GM12878 (cell line): ENCODE results near the gene KEL.

Experiments
- ATF3 ChIP-seq: IDR thresholded peaks from 2 replicates; pipeline ENCODE4 v1.6.1; 2011; ENCODE audit warnings: low read depth, mild to moderate bottlenecking, low read length, moderate library complexity, borderline replicate concordance; ENCODE audit errors: extremely low read depth
- CHD4 ChIP-seq: fragments of 200-600 bp; sonication (generic); IDR thresholded peaks from 2 replicates; pipeline ENCODE4 v1.6.1; 2016; ENCODE audit warnings: mild to moderate bottlenecking
- CTCF ChIP-seq, 3 experiments: IDR thresholded peaks in 2 of 3; conservative IDR thresholded peaks in 1 of 3; 2 replicates each; pipeline ENCODE4 v1.5.1; 2011; ENCODE audit warnings: low read depth in 3 of 3, low read length in 3 of 3, mild to moderate bottlenecking in 3 of 3, control low read depth in 2 of 3, moderate library complexity in 2 of 3, inconsistent platforms in 1 of 3, mixed read lengths in 1 of 3; ENCODE audit not compliant: control insufficient read depth in 2 of 3, insufficient read depth in 1 of 3; ENCODE audit errors: extremely low read depth in 1 of 3
- GABPA ChIP-seq: IDR thresholded peaks from 2 replicates; pipeline ENCODE4 v1.6.1; 2014; ENCODE audit warnings: antibody characterized with exemption, low read depth, mild to moderate bottlenecking, inconsistent platforms
- KDM1A ChIP-seq: fragments of 200-600 bp; sonication (generic); IDR thresholded peaks from 2 replicates; pipeline ENCODE4 v1.6.1; 2016; ENCODE audit warnings: borderline replicate concordance
- PML ChIP-seq: IDR thresholded peaks from 2 replicates; pipeline ENCODE4 v1.6.1; 2012; ENCODE audit warnings: low read length, inconsistent platforms
- RAD21 ChIP-seq: IDR thresholded peaks from 2 replicates; pipeline ENCODE4 v1.6.1; 2011; ENCODE audit warnings: mild to moderate bottlenecking, low read depth, low read length, moderate library complexity; ENCODE audit not compliant: insufficient read depth
- REST ChIP-seq: IDR thresholded peaks from 2 replicates; pipeline ENCODE4 v1.6.1; 2012; ENCODE audit warnings: mild to moderate bottlenecking, low read depth, low read length
- SPI1 ChIP-seq: IDR thresholded peaks from 2 replicates; pipeline ENCODE4 v1.6.1; 2011; ENCODE audit warnings: low read depth, mild to moderate bottlenecking, low read length, moderate library complexity, borderline replicate concordance; ENCODE audit not compliant: insufficient read depth
- TARDBP ChIP-seq: IDR thresholded peaks from 2 replicates; pipeline ENCODE4 v1.6.1; 2016; ENCODE audit warnings: borderline replicate concordance
- USF2 ChIP-seq: IDR thresholded peaks from 2 replicates; pipeline ENCODE4 v1.6.1; 2011; ENCODE audit warnings: low read depth, low read length, improper control_type of control experiment, borderline replicate concordance

- TF ChIP-seq GABPA (no peak), PML (no peak), USF2 (no peak), RAD21 (no peak), TARDBP (no peak), CTCF (IDR thresholded peaks at IDR 0.05 in 2 of 3, conservative IDR thresholded peaks at IDR 0.05 in 1 of 3; ENCODE audit: control insufficient read depth in 2 of 3, extremely low read depth in 1 of 3, insufficient read depth in 1 of 3, low read depth in 3 of 3, low read length in 3 of 3) (no peak), ATF3 (no peak), KDM1A (no peak), SPI1 (no peak), CHD4 (no peak), REST (no peak)
Observed at GRCh38 chr7:142932386-142933091, 29.6 kb downstream of the KEL start.
